HG03442 (cell line): ENCODE data around the gene LIN54.
A peak's percentile ranks its signal among the peaks of the same experiment; 100 is the strongest.
"Not testable (repeated sequence)": the region's sequence is repeated elsewhere in the genome, so short reads cannot be mapped to it uniquely, and the experiment has no call there.

Experiments
- ATAC-seq: cut with Tn5 transposase; IDR thresholded peaks from one replicate; pipeline ENCODE4 v1.9.1; 2021; ENCODE audit warnings: mild to moderate bottlenecking, moderate library complexity; ENCODE audit not compliant: unreplicated experiment

Gene LIN54

DNA sequence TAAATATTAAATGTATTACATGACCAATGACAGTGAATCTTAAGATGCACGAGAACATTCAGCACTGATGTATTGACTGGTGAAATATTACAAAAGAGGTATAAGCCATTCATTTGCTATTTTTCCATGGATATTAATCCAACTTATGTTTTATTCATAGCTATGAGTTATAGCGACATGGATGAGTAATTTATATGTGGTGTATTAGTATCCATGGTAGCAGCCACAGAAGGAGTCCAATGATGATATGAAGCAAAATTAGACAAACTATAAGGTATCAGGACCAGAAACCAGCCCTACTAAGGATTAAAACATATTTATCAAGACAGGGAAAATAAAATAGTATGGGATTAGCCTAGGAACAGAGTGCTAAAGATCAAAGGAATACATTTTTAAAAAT lies 59.4 kb downstream of the LIN54 start:
- no peak for ATAC-seq

- no peak for ATAC-seq
Measured at GRCh38 chr4:82948647-82949204, 61.9 kb downstream of the LIN54 start.

DNA sequence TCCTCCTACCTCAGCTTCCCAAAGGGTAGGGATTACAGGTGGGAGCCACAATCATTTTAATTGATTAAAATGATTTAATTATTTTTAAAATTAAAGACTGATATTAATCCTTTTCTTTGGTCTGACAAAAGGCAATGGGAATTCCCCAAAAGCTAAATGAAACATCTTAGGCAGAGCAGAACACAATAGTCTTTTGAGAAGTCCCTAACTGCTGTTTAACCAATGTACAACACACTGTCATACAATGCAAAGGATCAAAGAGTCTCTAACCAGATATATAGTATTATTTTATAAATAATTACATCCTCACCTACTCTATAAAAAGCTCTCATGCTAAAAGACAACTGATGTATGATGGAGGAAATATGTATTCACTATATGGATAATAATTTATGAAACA lies 63.1 kb downstream of the LIN54 start:
- no peak for ATAC-seq

- no peak for ATAC-seq
Measured at GRCh38 chr4:82939414-82939813, 71.2 kb downstream of the LIN54 start.

DNA sequence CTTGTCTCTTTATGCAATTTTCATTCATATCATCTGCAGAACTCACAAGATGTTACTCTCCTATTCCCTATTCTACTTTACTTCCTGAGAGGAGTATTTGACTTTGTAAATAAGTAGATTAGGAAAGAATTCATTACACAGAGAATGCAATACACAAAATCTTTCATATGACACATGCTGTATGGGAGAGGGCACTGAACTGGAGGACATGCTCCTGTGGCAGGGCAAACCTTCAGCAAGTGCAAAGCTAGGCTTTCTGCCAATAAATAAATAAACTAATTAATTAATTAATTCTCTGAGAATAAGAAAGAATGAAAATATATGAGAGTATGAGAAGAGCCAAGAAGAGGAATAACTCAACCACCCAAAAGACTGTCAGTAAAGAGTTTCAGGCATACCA lies 76.2 kb downstream of the LIN54 start:
- no peak for ATAC-seq

DNA sequence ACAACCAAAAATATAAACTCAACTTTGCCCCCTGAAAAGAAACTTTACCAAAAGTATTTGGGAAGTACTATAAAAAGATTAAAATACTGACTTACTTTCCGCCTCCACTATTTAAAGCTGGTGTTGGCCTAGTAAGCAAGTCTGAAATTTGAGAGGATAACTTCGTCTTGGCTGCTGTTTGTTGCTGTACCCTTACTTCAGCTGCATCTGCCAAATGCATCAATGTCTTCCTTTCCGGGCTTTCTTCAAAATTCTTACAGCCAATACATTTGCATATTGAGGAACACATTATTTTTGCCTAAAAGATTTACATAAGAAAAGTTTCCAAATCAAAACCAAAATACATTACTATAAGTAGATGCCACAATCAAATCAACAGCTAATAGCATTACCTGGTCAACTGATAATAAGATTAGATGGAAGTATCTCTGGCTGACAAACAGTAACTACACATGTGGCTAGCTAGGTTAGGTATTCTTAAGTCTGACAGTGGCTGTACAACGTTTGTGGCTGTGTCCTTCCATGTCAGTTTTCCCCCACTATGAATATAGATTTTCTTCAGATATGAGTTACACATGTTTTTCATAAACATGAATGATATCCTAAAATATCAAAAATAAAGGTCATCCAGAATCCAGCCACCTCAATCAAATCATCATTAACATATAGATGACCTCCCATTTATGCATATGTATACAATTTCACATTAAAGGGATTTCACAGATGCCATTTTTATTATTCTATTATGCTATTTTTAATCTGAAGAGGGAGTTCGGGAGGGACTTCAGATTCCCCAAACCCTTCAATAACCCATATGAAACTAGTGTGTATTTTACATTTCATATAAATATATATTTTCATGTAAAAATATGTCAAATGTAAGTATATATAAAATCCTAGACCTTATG lies 79.5 kb downstream of the LIN54 start:
- no peak for ATAC-seq

GRCh38 chr4:82921795-82922194 lies 88.8 kb downstream of the LIN54 start:
- ATAC-seq: no peak

DNA sequence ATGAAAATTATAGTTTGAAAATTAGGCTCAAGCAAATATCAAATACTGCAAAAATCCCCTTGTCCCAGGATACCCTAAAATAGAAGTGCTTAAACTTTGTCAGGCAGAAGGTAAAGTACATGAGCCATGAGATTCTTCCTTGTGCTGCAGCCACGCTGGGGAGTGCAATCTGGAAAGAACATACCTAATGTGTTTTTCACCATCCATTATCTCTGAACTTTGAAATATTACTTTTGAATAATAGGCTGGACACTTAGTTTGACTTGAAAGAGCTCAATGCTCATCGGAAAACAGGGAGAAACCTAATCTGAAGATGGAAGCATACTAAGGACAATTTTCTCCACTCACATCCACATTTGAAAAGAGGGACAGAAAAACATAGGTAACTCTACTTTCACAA lies 91.2 kb downstream of the LIN54 start:
- ATAC-seq: no peak

GRCh38 chr4:82918091-82918490 lies 92.5 kb downstream of the LIN54 start:
- ATAC-seq: no peak

GRCh38 chr4:82913968-82914367 lies 96.7 kb downstream of the LIN54 start:
- not testable (repeated sequence) for ATAC-seq

DNA sequence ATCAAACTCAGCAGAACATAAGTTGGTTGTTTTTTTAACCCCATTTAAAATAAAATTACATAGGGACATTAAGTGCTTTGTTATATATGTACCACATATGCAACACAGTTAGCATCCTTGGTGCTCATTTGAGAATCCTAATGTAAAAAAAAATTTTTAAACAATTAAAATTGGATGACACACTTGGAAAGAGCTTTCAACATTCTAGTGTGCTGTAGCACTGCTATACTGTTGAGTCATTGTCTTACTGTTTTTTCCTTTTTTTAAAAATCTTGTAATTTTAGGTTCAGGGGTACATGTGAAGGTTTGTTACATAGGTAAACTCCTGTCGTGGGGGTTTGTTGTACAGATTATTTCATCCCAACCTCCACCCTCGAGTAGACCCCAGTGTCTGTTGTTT lies 97.3 kb downstream of the LIN54 start:
- no peak for ATAC-seq

- ATAC-seq: no peak
Measured at GRCh38 chr4:82909326-82909725, 101.3 kb downstream of the LIN54 start.

DNA sequence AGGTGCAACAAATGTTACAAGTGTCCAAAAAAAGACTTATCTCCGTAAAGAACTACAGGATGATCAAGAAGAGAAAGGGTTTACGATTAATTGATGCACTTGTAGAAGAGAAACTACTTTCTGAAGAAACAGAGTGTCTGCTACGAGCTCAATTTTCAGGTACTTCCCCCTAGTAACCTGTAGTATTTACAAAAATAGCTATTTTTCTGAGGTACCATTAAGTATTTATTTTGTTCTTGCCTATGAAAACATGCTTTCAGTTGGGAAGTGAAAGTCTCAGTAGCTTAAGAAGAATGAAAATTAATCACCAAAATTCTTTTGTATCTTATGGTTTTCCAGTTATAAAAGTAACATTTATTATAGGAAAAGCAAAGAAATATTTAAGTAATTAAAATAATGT lies 104.2 kb downstream of the LIN54 start:
- peak; percentile 42 for ATAC-seq

DNA sequence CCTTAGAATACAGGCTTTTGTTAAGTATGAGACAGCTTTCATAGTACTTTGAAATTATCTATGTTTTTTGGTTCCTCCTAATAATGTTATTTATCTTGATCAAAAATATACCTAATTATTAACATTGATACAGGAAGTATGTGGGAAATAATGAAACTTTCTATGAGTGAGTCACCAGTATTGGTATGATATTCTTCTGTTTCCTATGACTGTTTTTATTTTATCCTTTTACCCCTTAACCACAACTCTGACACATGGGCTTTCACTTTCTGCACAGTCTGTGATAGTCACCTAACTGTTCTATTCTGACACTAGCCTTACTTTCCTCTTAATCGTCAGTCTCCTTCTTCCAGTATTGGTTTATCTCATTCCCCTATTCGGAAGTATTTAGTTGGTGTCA lies 105.4 kb downstream of the LIN54 start:
- peak; percentile 49 for ATAC-seq

- no peak for ATAC-seq
Measured at GRCh38 chr4:82903737-82904136, 106.9 kb downstream of the LIN54 start.

DNA sequence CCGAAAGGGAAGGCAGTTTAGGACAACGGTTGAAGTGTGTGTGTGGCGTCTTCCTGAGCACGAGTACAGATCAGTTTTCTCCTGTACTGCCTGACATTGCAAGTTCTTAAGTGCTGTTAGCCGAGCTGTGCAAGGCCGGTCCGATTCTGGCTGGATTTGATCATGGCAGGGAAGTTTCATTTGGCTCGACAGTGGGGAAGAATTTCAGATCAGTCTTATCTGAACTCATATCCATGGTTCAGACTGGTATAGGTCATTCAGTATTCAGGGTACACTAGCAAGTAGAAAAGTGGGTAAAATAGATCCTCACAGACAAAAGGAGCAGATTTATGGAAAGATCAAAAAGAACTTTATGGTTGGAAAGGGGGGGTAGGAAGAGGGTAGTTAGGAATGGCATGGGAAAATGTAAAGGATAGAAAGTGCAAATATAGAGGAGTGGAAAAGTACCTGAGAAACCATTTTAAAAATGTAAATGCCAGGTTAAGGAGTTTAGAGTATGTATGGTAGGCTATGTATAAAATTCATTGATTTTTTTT lies 109.4 kb downstream of the LIN54 start:
- ATAC-seq: no peak

- ATAC-seq: peak; percentile 84
Measured at GRCh38 chr4:82900411-82901182, 110.0 kb downstream of the LIN54 start, which contains the start of gene THAP9. Gene THAP9 (plus strand): TSS chr4:82900735. CDS start chr4:82900803, 68 bp downstream.

GRCh38 chr4:82900066-82900410 lies 110.6 kb downstream of the LIN54 start:
- ATAC-seq: peak; percentile 0

- ATAC-seq: no peak
Measured at GRCh38 chr4:82899374-82900065, 111.1 kb downstream of the LIN54 start.

DNA sequence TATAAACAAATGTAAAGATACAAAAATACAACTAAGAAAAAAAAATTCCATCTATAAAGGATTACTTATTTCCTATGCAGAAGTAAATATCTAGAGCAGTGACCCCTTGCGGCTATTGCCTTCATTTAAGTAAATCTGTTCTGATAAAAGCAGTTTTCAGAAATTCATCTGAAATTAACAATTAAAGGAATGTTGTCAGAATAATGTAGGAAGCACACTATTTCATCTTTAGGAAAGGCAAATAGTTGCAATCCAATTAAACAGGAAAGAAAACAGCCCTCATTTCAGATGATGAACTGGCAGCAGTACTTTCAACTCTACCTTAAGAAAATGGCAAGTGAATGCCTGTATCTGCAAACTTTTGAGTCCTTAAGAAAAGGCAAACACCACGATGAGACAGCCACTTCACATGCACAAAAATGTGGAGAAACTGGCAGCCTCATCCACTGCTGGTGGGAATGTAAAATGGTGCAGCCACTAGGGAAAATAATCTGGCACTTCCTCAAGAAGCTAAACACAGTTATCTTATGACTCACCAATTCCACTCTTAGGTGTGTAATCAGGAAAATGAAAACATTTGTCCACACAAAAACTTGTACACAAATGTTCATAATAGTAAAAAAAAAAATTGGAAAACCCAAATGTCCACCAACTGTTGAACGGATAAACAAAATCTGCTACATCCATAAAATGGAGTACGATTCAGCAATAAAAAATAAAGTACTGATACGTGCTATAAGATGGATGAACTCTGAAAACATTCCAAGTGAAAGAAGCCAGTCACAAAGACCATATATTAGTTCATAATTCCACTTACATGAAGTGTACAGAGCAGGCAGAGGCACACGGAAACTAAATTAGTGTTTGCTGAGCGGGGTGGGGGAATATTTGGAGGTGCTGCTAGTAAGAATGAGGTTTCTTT lies 112.0 kb downstream of the LIN54 start:
- no peak for ATAC-seq
